GM21576 (cell line): ENCODE results near the gene WHRN.

Source experiments
- ATAC-seq: cut with Tn5 transposase; IDR thresholded peaks from one replicate; pipeline ENCODE4 v1.9.1; 2021; ENCODE audit warnings: mild to moderate bottlenecking, moderate library complexity; ENCODE audit not compliant: unreplicated experiment

Gene WHRN

GRCh38 chr9:114450833-114451706 lies 54.2 kb downstream of the WHRN start:
- peak; percentile 43 for ATAC-seq

- no peak for ATAC-seq
Measured at GRCh38 chr9:114450181-114450580, 55.1 kb downstream of the WHRN start.

- no peak for ATAC-seq
Measured at GRCh38 chr9:114449236-114449635, 56.0 kb downstream of the WHRN start.

- ATAC-seq: no peak
Measured at GRCh38 chr9:114448706-114449105, 56.6 kb downstream of the WHRN start.

GRCh38 chr9:114446672-114447450 lies 58.4 kb downstream of the WHRN start:
- ATAC-seq: no peak

- ATAC-seq: no peak
Measured at GRCh38 chr9:114446036-114446435, 59.2 kb downstream of the WHRN start.

- ATAC-seq: no peak
Measured at GRCh38 chr9:114445616-114446015, 59.7 kb downstream of the WHRN start.

- ATAC-seq: no peak
Measured at GRCh38 chr9:114442022-114442421, 63.3 kb downstream of the WHRN start.

- no peak for ATAC-seq
Measured at GRCh38 chr9:114437401-114437893, 67.8 kb downstream of the WHRN start.

- no peak for ATAC-seq
Measured at GRCh38 chr9:114434878-114435311, 70.4 kb downstream of the WHRN start.

GRCh38 chr9:114433720-114434255 lies 71.5 kb downstream of the WHRN start:
- no peak for ATAC-seq

- no peak for ATAC-seq
Measured at GRCh38 chr9:114433086-114433485, 72.2 kb downstream of the WHRN start.

GRCh38 chr9:114432323-114433067 lies 72.8 kb downstream of the WHRN start:
- ATAC-seq: no peak

- no peak for ATAC-seq
Measured at GRCh38 chr9:114431770-114432169, 73.5 kb downstream of the WHRN start.

GRCh38 chr9:114431003-114431402 lies 74.3 kb downstream of the WHRN start:
- ATAC-seq: no peak

GRCh38 chr9:114430457-114430856 lies 74.8 kb downstream of the WHRN start:
- no peak for ATAC-seq

- no peak for ATAC-seq
Measured at GRCh38 chr9:114429488-114429887, 75.8 kb downstream of the WHRN start.

- no peak for ATAC-seq
Measured at GRCh38 chr9:114428466-114428865, 76.8 kb downstream of the WHRN start.

- no peak for ATAC-seq
Measured at GRCh38 chr9:114427644-114428043, 77.6 kb downstream of the WHRN start.

- ATAC-seq: no peak
Measured at GRCh38 chr9:114426046-114426948, 79.0 kb downstream of the WHRN start.
